WTC11 (cell line): ENCODE measurements around the gene PCYOX1L. TPM values are rescaled to one million over a fixed set of nuclear protein-coding genes. Genes with fewer than 3 reads are reported as not detected.
"Not testable (repeated sequence)": the region's sequence is repeated elsewhere in the genome, so short reads cannot be mapped to it uniquely, and the experiment has no call there.

Experiments used
- ATAC-seq: fragments of 200-7000 bp; cut with Tn5 transposase; 2 replicates; pipeline ENCODE4 v1.10.0; 2021; ENCODE audit warnings: mild to moderate bottlenecking, moderate library complexity
- CTCF ChIA-PET: fragments of 300-600 bp; sonication (Branson Sonifier 250); formaldehyde crosslinking; loops from one replicate; lab custom pipeline; 2021; ENCODE audit warnings: antibody characterized with exemption; lab: Charles Lee
- POLR2A ChIA-PET: fragments of 350-600 bp; sonication (Branson Sonifier 250); formaldehyde crosslinking; loops from one replicate; lab custom pipeline; 2021; ENCODE audit warnings: antibody characterized with exemption; lab: Charles Lee
- DNase-seq: peaks from one replicate; pipeline ENCODE4 v3.0.0; 2021; ENCODE audit warnings: low spot score
- H3K27ac Mint-ChIP-seq: 2 replicates; pipeline ENCODE4 v1.8.0; 2021; ENCODE audit warnings: mixed read lengths
- H3K27me3 Mint-ChIP-seq: 2 replicates; pipeline ENCODE4 v1.8.0; 2021; ENCODE audit warnings: low read depth, mild to moderate bottlenecking, moderate library complexity, mixed read lengths
- H3K36me3 Mint-ChIP-seq: 2 replicates; pipeline ENCODE4 v1.8.0; 2021; ENCODE audit warnings: mixed read lengths
- H3K4me1 Mint-ChIP-seq: 2 replicates; pipeline ENCODE4 v1.8.0; 2022; ENCODE audit warnings: mixed read lengths
- H3K4me3 Mint-ChIP-seq: 2 replicates; pipeline ENCODE4 v1.8.0; 2021; ENCODE audit warnings: mild to moderate bottlenecking, moderate library complexity, mixed read lengths
- H3K9me3 Mint-ChIP-seq: 2 replicates; pipeline ENCODE4 v1.8.0; 2021; ENCODE audit warnings: mixed read lengths
- AFF4 ChIP-seq: sonication (generic); formaldehyde crosslinking; IDR thresholded peaks from 2 replicates; pipeline ENCODE4 v1.8.1; 2023; ENCODE audit warnings: mild to moderate bottlenecking, missing genetic modification reagents, borderline replicate concordance
- CTCF ChIP-seq: fragments of 200-600 bp; IDR thresholded peaks from 2 replicates; pipeline ENCODE4 v1.8.0; 2022; ENCODE audit warnings: antibody characterized with exemption
- NFE2L1 ChIP-seq: sonication (generic); formaldehyde crosslinking; IDR thresholded peaks from 2 replicates; pipeline ENCODE4 v1.8.1; 2023; ENCODE audit warnings: missing genetic modification reagents
- NR3C1 ChIP-seq: sonication (generic); formaldehyde crosslinking; conservative IDR thresholded peaks from 2 replicates; pipeline ENCODE4 v1.8.1; 2023; ENCODE audit warnings: low read depth, mild to moderate bottlenecking, missing genetic modification reagents
- RORB ChIP-seq: fragments of 250-450 bp; sonication (Bioruptor Pico); IDR thresholded peaks from 2 replicates; pipeline ENCODE4 v1.9.0; 2021; ENCODE audit warnings: mild to moderate bottlenecking
- USF1 ChIP-seq: sonication (generic); formaldehyde crosslinking; IDR thresholded peaks from 2 replicates; pipeline ENCODE4 v1.8.0; 2022; ENCODE audit warnings: mild to moderate bottlenecking, missing genetic modification reagents
- ZNF121 ChIP-seq: sonication (generic); formaldehyde crosslinking; IDR thresholded peaks from 2 replicates; pipeline ENCODE4 v1.8.0; 2023; ENCODE audit warnings: missing genetic modification reagents
- total RNA-seq: library from RNA; stranded (reverse); gene quantifications from 3 replicates; pipeline ENCODE4 v1.2.3, GENCODE V29; 2021
- TF ChIP-seq, protein P1 (sequence below): fragments of 250-450 bp; sonication (Bioruptor Pico); IDR thresholded peaks from 2 replicates; pipeline ENCODE4 v1.9.0; 2021; ENCODE audit warnings: mild to moderate bottlenecking, borderline replicate concordance

The PCYOX1L gene
- total RNA-seq, 1 experiment from 2014 or later, result 8.1 TPM

GRCh38 chr5:149388498-149389190 is 30.8 kb downstream of the PCYOX1L start:
- Mint-ChIP-seq H3K4me3 (no peak overlapping the region), H3K36me3 (no peaks in the 10 kb centered on the region), H3K27ac (no peak overlapping the region), H3K27me3 (no peaks in the 10 kb centered on the region), H3K4me1 (peaks cover 3% of the 10 kb centered on the region; the same call in 1 of the 2 replicates), H3K9me3 (peaks cover 5% of the 10 kb centered on the region)
- ChIA-PET POLR2A (interaction anchor here (0.5 kb wide), 1 partner anchor 24 kb away, joined by 3 read pairs; no protein-coding TSS in a partner anchor), CTCF (interaction anchor here (1.1 to 4.1 kb wide), 2 partner anchors 22 to 54 kb away, joined by 3 to 18 read pairs; no protein-coding TSS in a partner anchor)
- ATAC-seq (no peak), DNase-seq (no peak)
- no peak for TF ChIP-seq ZNF121 (CRISPR knock-in tag)
- TF ChIP-seq, protein P1, sequence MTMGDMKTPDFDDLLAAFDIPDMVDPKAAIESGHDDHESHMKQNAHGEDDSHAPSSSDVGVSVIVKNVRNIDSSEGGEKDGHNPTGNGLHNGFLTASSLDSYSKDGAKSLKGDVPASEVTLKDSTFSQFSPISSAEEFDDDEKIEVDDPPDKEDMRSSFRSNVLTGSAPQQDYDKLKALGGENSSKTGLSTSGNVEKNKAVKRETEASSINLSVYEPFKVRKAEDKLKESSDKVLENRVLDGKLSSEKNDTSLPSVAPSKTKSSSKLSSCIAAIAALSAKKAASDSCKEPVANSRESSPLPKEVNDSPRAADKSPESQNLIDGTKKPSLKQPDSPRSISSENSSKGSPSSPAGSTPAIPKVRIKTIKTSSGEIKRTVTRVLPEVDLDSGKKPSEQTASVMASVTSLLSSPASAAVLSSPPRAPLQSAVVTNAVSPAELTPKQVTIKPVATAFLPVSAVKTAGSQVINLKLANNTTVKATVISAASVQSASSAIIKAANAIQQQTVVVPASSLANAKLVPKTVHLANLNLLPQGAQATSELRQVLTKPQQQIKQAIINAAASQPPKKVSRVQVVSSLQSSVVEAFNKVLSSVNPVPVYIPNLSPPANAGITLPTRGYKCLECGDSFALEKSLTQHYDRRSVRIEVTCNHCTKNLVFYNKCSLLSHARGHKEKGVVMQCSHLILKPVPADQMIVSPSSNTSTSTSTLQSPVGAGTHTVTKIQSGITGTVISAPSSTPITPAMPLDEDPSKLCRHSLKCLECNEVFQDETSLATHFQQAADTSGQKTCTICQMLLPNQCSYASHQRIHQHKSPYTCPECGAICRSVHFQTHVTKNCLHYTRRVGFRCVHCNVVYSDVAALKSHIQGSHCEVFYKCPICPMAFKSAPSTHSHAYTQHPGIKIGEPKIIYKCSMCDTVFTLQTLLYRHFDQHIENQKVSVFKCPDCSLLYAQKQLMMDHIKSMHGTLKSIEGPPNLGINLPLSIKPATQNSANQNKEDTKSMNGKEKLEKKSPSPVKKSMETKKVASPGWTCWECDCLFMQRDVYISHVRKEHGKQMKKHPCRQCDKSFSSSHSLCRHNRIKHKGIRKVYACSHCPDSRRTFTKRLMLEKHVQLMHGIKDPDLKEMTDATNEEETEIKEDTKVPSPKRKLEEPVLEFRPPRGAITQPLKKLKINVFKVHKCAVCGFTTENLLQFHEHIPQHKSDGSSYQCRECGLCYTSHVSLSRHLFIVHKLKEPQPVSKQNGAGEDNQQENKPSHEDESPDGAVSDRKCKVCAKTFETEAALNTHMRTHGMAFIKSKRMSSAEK (CRISPR knock-in tag), result no peak
- no peak for TF ChIP-seq NFE2L1 (CRISPR knock-in tag)
- TF ChIP-seq USF1, result no peak
- TF ChIP-seq CTCF, result no peak

GRCh38 chr5:149389552-149390495 is 32.0 kb downstream of the PCYOX1L start:
- no peak overlapping the region for H3K27ac Mint-ChIP-seq

GRCh38 chr5:149391076-149391475 is 33.2 kb downstream of the PCYOX1L start:
- H3K36me3 Mint-ChIP-seq, H3K27ac Mint-ChIP-seq, ATAC-seq, POLR2A ChIA-PET, DNase-seq, H3K4me3 Mint-ChIP-seq, H3K27me3 Mint-ChIP-seq, H3K9me3 Mint-ChIP-seq, H3K4me1 Mint-ChIP-seq: not testable (repeated sequence)
- CTCF ChIA-PET, result interaction anchor here (0.9 to 1.9 kb wide), 3 partner anchors 9 to 43 kb away, joined by 3 to 8 read pairs (median 6); no protein-coding TSS in a partner anchor

More at GRCh38 chr5:149389552-149390495, 32.0 kb downstream of the PCYOX1L start:
- DNase-seq, result no peak
- no peak for ATAC-seq
- H3K4me3 Mint-ChIP-seq, result no peak overlapping the region
- H3K27me3 Mint-ChIP-seq, result no peaks in the 10 kb centered on the region
- no peaks in the 10 kb centered on the region for H3K36me3 Mint-ChIP-seq
- peaks cover 5% of the 10 kb centered on the region for H3K9me3 Mint-ChIP-seq
- H3K4me1 Mint-ChIP-seq, result peaks cover 3% of the 10 kb centered on the region; the same call in 1 of the 2 replicates
- ChIA-PET POLR2A (no interaction called here), CTCF (interaction anchor here (0.6 to 1.9 kb wide), 6 partner anchors 7 to 841 kb away, joined by 3 to 8 read pairs (median 4); no protein-coding TSS in a partner anchor)
- TF ChIP-seq NR3C1 (CRISPR knock-in tag) (no peak), RORB (no peak), AFF4 (no peak)
- TF ChIP-seq, all 79 proteins: peak for 0
